NB4 (cell line): ENCODE data around the gene EFTUD2.
A peak's percentile ranks its signal among the peaks of the same experiment; 100 is the strongest.
"Not testable (repeated sequence)": the region's sequence is repeated elsewhere in the genome, so short reads cannot be mapped to it uniquely, and the experiment has no call there.

Source experiments
- DNase-seq: peaks from one replicate; pipeline ENCODE4 v3.0.0; 2010; ENCODE audit warnings: low read depth
- H3K4me3 ChIP-seq: one replicate; pipeline ENCODE4 v1.5.1; 2011; ENCODE audit warnings: mild to moderate bottlenecking, low read depth, low read length, moderate library complexity
- MYC ChIP-seq: IDR thresholded peaks from 2 replicates; pipeline ENCODE4 v1.6.1; 2011; ENCODE audit warnings: low read depth, low read length
- POLR2A ChIP-seq: IDR thresholded peaks from 2 replicates; pipeline ENCODE4 v1.6.1; 2011; ENCODE audit warnings: mild to moderate bottlenecking; ENCODE audit not compliant: insufficient read length; ENCODE audit errors: extremely low read depth
- TF ChIP-seq, protein P1 (sequence below): IDR thresholded peaks from one replicate; pipeline ENCODE4 v1.5.1; 2012; ENCODE audit warnings: low read depth, low read length
- TF ChIP-seq, protein P2 (sequence below): IDR thresholded peaks from 2 replicates; pipeline ENCODE4 v1.6.1; 2011; ENCODE audit warnings: low read depth, low read length

Gene EFTUD2

DNA sequence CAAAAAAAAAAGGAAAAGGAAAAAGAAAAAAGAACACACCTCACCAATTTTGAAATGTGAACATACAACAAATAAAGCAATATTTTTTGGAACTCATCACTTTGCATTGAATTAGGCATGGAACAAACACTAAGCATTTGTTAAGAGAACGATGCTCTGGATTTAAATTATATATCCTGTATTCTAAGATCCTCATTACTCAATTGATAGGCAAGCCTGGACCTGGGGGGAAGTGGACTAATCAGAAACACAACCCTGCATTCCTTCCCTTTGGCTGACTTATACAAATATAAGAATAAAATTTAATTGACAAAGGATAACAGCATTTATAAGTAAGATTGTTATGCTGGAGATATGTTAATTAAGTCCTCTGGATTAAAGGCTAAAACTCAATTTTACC, 71.4 kb downstream of the EFTUD2 start:
- TF ChIP-seq, protein P1, sequence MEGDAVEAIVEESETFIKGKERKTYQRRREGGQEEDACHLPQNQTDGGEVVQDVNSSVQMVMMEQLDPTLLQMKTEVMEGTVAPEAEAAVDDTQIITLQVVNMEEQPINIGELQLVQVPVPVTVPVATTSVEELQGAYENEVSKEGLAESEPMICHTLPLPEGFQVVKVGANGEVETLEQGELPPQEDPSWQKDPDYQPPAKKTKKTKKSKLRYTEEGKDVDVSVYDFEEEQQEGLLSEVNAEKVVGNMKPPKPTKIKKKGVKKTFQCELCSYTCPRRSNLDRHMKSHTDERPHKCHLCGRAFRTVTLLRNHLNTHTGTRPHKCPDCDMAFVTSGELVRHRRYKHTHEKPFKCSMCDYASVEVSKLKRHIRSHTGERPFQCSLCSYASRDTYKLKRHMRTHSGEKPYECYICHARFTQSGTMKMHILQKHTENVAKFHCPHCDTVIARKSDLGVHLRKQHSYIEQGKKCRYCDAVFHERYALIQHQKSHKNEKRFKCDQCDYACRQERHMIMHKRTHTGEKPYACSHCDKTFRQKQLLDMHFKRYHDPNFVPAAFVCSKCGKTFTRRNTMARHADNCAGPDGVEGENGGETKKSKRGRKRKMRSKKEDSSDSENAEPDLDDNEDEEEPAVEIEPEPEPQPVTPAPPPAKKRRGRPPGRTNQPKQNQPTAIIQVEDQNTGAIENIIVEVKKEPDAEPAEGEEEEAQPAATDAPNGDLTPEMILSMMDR, result no peak
- no peak for TF ChIP-seq MYC
- no peak for TF ChIP-seq POLR2A
- TF ChIP-seq, protein P2, sequence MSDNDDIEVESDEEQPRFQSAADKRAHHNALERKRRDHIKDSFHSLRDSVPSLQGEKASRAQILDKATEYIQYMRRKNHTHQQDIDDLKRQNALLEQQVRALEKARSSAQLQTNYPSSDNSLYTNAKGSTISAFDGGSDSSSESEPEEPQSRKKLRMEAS, result no peak
- H3K4me3 ChIP-seq, result no peak overlapping the region
- no peak for DNase-seq

DNA sequence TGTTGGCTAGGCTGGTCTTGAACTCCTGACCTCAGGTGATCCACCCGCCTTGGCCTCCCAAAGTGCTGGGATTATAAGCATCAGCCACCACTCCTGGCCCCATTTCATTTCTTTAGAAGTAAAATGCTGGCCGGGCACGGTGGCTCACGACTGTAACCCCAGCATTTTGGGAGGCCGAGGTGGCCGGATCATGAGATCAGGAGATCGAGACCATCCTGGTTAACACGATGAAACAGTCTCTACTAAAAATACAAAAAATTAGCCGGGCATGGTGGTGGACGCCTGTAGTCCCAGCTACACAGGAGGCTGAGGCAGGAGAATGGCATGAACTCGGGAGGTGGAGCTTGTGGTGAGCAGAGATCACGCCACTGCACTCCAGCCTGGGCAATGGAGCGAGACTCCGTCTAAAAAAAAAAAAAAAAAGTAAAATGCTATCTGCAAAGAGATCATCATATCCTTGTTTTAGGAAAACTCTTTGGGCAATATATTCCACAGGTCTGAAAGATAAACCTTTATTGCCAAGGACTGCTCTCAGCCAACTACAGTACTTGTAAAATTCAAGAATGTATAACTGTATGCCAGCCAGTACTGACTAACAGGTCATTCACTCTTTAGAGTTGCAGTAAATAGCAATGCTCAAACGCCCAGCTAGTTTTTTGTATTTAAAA, 73.0 kb downstream of the EFTUD2 start:
- TF ChIP-seq POLR2A, result no peak
- TF ChIP-seq, protein P2, result no peak
- TF ChIP-seq, protein P1, result no peak
- TF ChIP-seq MYC, result no peak
- no peak for DNase-seq
- no peak overlapping the region for H3K4me3 ChIP-seq

DNA sequence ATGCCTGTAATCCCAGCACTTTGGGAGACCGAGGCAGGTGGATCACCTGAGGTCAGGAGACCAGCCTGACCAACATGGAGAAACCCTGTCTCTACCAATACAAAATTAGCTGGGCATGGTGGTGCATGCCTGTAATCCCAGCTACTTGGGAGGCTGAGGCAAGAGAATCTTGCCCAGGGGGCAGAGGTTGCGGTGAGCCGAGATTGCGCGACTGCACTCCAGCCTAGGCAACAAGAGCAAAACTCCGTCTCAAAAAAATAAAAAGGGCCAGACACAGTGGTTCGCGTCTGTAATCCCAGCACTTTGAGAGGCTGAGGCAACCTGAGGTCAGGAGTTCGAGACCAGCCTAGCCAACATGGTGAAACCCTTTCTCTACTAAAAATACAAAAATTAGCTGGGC, 74.0 kb downstream of the EFTUD2 start:
- DNase-seq, result not testable (repeated sequence)

DNA sequence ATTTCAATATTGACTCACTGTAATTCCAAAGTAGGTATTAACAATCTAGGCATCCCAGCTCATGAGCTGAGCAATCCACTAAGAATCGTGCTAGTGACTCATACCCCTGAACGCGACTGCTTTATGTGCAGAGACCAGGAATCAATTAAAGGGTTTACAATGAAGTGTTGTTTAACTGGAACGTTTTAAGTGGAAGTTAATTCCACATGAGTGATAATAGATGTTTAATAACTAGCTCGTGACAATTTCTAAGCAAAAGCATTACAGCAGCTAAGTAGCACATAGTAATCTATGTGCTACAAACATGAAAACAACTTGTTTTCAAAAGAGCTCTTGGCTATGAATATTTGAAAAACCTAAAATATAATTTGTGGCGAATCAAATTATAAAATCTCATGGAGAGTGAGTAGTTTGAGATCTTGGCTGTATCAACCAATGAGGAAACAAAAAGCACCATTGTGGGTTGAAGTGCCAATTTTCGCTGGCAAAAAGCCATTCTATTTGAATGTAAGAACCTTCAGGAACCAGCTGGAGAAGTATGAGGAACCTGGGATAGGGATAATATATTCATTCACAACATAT, 78.5 kb downstream of the EFTUD2 start:
- peak; percentile 33 for DNase-seq
- TF ChIP-seq, protein P1, result no peak
- no peak for TF ChIP-seq POLR2A
- no peak for TF ChIP-seq MYC
- TF ChIP-seq, protein P2, result no peak
- no peak overlapping the region for H3K4me3 ChIP-seq

More for the DNA sequence above, 74.0 kb downstream of the EFTUD2 start:
- not testable (repeated sequence) for H3K4me3 ChIP-seq

DNA sequence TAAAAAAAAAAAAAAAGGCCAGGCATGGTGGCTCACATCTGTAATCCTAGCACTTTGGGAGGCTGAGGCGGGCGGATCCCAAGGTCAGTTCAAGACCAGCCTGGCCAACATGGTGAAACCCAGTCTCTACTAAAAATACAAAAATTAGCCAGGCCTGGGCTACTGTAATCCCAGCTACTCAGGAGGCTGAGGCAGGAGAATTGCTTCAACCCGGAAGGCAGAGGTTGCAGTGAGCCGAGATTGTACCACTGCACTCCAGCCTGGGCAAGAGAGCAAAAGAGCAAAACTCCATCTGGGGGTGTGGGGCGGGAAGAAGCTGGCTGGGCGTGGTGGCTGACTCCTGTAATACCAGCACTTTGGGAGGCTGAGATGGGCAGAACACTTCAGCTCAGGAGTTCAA, 80.7 kb downstream of the EFTUD2 start:
- not testable (repeated sequence) for H3K4me3 ChIP-seq, DNase-seq

DNA sequence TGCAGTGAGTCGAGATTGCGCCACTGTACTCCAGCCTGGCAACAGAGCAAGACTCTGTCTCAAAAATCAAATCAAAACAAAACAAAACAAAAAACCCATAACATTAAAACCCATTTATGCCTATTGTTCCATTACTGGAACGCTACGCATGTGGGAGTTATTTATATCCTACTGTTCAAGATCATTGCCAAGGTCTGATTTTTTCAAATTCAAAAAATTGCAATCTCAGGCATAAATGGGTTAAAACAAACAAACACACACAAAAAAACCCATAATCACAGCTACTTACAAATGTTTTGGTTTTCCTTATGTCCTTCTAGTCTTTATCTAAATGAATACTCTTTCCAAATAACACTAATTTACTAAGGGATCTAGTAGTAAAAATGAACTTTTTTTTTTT, 87.0 kb downstream of the EFTUD2 start:
- no peak for DNase-seq
- TF ChIP-seq, protein P2, result no peak
- TF ChIP-seq MYC, result no peak
- TF ChIP-seq, protein P1, result no peak
- TF ChIP-seq POLR2A, result no peak

DNA sequence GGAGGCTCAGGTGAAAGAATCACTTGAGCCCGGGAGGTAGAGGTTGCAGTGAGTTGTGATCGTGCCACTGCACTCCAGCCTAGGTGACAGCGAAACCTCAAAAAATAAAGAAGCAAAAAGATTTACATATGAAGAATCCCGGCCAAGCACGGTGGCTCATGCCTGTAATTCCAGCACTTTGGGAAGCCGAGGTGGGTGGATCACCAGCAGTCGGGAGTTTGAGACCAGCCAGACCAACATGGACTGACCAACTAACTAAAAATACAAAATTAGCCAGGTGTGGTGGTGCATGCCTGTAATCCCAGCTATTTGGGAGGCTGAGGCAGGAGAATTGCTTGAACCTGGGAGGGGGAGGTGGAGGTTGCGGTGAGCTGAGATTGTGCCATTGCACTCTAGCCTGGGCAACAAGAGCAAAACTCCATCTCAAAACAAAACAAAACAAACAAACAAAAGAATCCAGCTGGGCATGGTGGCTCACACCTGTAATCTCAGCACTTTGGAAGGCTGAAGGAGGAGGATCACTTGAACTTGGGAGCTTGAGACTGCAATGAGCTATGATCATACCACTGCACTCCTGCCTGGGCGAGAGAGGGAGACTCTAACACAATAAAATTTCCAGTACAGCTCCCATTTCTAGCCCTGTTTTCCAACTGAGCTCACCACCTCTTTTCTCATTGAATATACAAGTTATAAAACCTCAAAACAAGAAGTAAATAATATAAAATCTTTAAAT, 90.4 kb downstream of the EFTUD2 start:
- DNase-seq, H3K4me3 ChIP-seq: not testable (repeated sequence)

More for the DNA sequence above, 87.0 kb downstream of the EFTUD2 start:
- no peak overlapping the region for H3K4me3 ChIP-seq
